AG04449 (cell line): ENCODE results near the gene NTF3.

Source experiments
- CTCF ChIA-PET: fragments of 350-600 bp; formaldehyde crosslinking; extraction: SDS; loops from one replicate; lab custom pipeline; 2021; ENCODE audit warnings: antibody characterized with exemption; lab: Yijun Ruan, JAX
- POLR2A ChIA-PET: fragments of 400-600, 350-600 bp; formaldehyde crosslinking; extraction: SDS; loops from one replicate; lab custom pipeline; 2020; ENCODE audit warnings: antibody characterized with exemption, inconsistent platforms; lab: Yijun Ruan, JAX
- DNase-seq: peaks from one replicate; pipeline ENCODE4 v3.0.0-alpha.2; 2010; ENCODE audit warnings: low read depth, low spot score
- H3K4me3 ChIP-seq: 2 replicates; pipeline ENCODE4 v1.5.1; 2011; ENCODE audit warnings: low read depth, mild to moderate bottlenecking, control low read depth, low read length
- TF ChIP-seq, protein P1 (sequence below): IDR thresholded peaks from one replicate; pipeline ENCODE4 v1.5.1; 2011; ENCODE audit warnings: mild to moderate bottlenecking, moderate library complexity, low read length, control low read depth, inconsistent platforms; ENCODE audit not compliant: insufficient read depth; ENCODE audit errors: missing control alignments

The NTF3 gene

DNA sequence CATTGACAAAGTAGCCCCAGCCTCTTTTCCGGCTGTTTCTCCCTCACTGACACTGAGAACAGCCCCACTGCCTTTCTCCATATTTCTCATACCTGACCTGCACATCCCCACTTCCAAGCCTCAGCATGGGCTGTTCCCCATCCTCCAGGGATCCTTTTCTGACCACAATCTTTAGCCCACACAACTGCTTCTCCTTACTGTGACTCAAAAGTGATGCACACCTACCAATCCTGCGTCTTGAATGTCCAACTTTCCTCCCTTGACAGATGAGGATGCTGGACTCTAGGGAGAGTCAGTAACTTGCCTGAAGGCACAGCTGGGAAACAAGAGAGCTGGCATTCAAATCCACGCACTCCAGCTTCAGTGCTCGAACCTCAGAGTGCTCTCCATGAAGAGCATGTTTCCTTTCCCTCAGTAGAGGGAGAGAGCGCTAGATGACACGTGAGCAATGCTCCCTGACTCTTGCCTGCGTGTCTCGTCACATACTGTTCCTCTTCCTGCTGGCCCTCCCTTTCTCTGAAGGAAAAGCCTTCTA, 75.6 kb downstream of the NTF3 start:
- no peak overlapping the region for H3K4me3 ChIP-seq
- CTCF ChIA-PET, result interaction anchor here (0.6 to 2.8 kb wide), 3 partner anchors 79 to 337 kb away, joined by 3 to 10 read pairs (median 3); no protein-coding TSS in a partner anchor
- TF ChIP-seq, protein P1, sequence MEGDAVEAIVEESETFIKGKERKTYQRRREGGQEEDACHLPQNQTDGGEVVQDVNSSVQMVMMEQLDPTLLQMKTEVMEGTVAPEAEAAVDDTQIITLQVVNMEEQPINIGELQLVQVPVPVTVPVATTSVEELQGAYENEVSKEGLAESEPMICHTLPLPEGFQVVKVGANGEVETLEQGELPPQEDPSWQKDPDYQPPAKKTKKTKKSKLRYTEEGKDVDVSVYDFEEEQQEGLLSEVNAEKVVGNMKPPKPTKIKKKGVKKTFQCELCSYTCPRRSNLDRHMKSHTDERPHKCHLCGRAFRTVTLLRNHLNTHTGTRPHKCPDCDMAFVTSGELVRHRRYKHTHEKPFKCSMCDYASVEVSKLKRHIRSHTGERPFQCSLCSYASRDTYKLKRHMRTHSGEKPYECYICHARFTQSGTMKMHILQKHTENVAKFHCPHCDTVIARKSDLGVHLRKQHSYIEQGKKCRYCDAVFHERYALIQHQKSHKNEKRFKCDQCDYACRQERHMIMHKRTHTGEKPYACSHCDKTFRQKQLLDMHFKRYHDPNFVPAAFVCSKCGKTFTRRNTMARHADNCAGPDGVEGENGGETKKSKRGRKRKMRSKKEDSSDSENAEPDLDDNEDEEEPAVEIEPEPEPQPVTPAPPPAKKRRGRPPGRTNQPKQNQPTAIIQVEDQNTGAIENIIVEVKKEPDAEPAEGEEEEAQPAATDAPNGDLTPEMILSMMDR, result no peak
- POLR2A ChIA-PET, result no interaction called here
- no peak for DNase-seq

DNA sequence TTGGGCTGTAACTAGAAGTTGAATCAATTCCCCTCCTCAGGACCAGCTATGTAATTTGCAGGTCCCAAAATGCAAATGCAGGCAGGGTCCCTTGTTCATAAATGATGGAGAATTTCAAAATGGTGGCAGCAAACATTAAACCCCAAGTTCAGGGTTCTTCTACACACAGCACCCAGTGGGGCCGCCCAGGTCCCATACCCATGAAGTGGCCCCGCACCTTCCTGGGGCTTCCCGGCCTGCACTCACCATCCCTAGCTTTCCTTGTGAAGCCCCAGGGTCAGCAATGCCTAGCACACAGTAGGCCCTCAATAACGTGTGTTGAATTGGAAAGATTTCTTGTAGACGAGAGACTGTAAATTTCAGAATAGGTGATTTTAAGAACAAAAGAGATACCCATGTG, 76.0 kb downstream of the NTF3 start:
- POLR2A ChIA-PET, result no interaction called here
- TF ChIP-seq, protein P1, result no peak
- CTCF ChIA-PET, result interaction anchor here (1.0 to 2.8 kb wide), 2 partner anchors 80 to 337 kb away, joined by 3 to 10 read pairs; no protein-coding TSS in a partner anchor
- DNase-seq, result no peak
- no peak overlapping the region for H3K4me3 ChIP-seq

DNA sequence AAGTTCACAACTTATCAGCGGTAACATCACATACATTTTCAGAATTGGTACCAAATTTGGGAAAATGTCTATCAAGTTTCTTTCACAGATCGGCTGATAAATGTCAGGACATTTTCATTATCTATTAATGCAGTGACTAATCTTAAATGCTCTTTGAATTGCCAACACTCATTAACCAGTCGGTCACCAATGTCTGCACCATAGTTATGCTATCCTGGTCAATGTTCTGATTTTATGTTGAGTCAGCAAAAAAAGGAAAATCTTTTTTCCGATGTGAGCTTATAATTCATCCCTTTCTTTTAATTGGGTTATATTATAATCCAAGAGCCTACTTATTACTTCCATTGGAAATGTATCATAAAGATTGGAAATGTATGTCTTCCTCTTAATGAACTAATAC, 77.2 kb downstream of the NTF3 start:
- TF ChIP-seq, protein P1, result no peak
- POLR2A ChIA-PET, result interaction anchor here (0.5 kb wide), 1 partner anchor 700 kb away, joined by 3 read pairs; no protein-coding TSS in a partner anchor

DNA sequence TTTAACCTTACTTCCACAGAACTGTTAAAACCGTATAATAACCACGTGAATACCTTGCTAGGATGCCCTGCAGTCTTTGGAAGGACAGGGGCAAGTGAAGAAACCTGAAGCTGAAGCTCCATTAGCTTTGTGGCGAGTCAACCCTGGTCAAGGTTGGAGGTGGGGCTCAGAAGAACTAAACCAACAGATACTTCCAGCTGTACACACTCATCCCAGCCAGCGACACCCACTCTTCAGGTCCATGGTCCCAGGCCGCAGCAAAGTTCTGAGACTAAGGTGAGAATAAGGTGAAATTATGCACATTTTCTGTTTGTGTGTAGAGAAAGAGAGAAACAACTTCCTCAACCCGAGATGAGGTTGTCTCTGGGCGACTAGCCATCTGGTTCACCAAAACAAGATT, 77.6 kb downstream of the NTF3 start:
- CTCF ChIA-PET, result interaction anchor here (1.2 to 4.0 kb wide), 4 partner anchors 8 to 140 kb away, joined by 5 to 33 read pairs (median 20); no protein-coding TSS in a partner anchor

More for the DNA sequence above, 77.2 kb downstream of the NTF3 start:
- DNase-seq, result no peak
- no peak overlapping the region for H3K4me3 ChIP-seq
- CTCF ChIA-PET, result interaction anchor here (1.2 to 4.0 kb wide), 4 partner anchors 9 to 140 kb away, joined by 5 to 33 read pairs (median 20); no protein-coding TSS in a partner anchor

DNA sequence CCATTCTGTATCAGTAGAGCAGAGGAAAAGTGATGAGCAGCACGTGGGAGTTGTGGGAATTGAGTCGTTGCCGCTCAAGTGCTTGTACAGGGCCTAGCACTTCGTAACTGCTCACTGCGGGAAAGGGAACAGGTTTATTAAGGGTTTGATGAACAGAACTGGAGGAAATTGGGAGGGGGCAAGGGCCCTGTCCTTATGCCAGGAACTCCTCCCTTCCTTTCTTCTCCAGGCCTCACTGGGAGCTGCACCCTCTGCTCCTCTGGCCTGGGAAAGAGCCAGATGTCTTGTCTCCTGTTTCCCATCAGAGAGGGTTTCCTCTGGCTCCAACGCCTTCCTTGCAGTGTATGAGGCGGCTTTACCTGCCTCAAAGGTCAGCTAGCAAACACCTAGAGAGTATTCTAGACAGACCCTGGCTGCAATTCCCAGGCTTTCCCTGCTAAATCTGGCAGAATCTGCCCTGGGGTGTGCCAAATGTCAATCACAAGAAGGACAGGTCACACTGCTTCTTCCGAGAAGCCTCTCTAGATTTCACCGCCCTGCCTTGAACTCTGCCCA, 78.4 kb downstream of the NTF3 start:
- ChIA-PET POLR2A (no interaction called here), CTCF (interaction anchor here (0.9 to 4.0 kb wide), 11 partner anchors 8 to 338 kb away, joined by 3 to 33 read pairs (median 10); no protein-coding TSS in a partner anchor)
- TF ChIP-seq, protein P1, result no peak
- H3K4me3 ChIP-seq, result no peak overlapping the region
- DNase-seq, result no peak

More for the DNA sequence above, 77.6 kb downstream of the NTF3 start:
- POLR2A ChIA-PET, result interaction anchor here (0.5 kb wide), 1 partner anchor 701 kb away, joined by 3 read pairs; no protein-coding TSS in a partner anchor
- TF ChIP-seq, protein P1, result no peak
- DNase-seq, result no peak
- no peak overlapping the region for H3K4me3 ChIP-seq

DNA sequence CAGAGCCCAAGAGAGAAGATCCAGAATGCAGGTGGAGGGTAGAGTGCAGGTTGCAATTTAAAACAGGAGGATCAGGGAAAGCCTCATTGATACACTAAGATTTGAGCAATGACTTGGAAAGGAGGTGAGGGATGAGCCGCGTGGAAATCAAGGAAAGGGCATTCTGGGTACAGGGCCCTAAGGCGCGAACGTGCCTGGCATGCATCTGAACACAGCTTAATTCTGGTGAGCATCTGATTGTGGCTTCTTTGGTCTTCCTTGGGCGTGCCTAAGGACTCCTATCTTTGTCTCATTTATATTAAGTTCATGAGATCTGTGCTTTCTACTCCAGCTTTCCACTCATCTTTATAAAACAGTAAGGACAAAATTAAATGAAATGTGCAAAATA, 79.3 kb downstream of the NTF3 start:
- POLR2A ChIA-PET, result no interaction called here
- TF ChIP-seq, protein P1, result no peak
- CTCF ChIA-PET, result interaction anchor here (0.7 to 4.0 kb wide), 24 partner anchors 9 to 489 kb away, joined by 3 to 33 read pairs (median 4); no protein-coding TSS in a partner anchor
- DNase-seq, result no peak
- no peak overlapping the region for H3K4me3 ChIP-seq
